ENCODE data around the gene ANKRD42. TPM values are rescaled to one million over a fixed set of nuclear protein-coding genes. Genes with fewer than 3 reads are reported as not detected.
A peak's percentile ranks its signal among the peaks of the same experiment; 100 is the strongest.

Gene ANKRD42
- total and polyA plus RNA-seq, 9 of the 15 experiments (the other 6 are each of a cell fraction or from before 2014, with no cell fraction given) = 2.8 to 9.1 (median 6.1) TPM

GRCh38 chr11:83156144-83156995, 37.1 kb upstream of the ANKRD42 start (continued):
- TF ChIP-seq KLF13 (tag; IDR thresholded peaks at IDR 0.05; ENCODE audit: borderline replicate concordance, low read depth) = no peak
- no peak for TF ChIP-seq BRD9 (IDR thresholded peaks at IDR 0.05; ENCODE audit: low read depth, partially characterized antibody)
- peak; percentile 40; the same call in 1 of the 2 replicates for TF ChIP-seq MYNN (IDR thresholded peaks at IDR 0.05)
- TF ChIP-seq MYNN (CRISPR knock-in tag; IDR thresholded peaks at IDR 0.05) = no peak
- no peak for TF ChIP-seq WHSC1 (IDR thresholded peaks at IDR 0.05; ENCODE audit: low read length)
- TF ChIP-seq ATF7 (IDR thresholded peaks at IDR 0.05) = peak; percentile 88
- no peak for TF ChIP-seq ZNF561 (CRISPR knock-in tag; conservative IDR thresholded peaks at IDR 0.05)
- peak; percentile 65 to 74 for TF ChIP-seq NRF1 (conservative IDR thresholded peaks at IDR 0.05 in 1 of 2, IDR thresholded peaks at IDR 0.05 in 1 of 2)
- TF ChIP-seq, protein P1, sequence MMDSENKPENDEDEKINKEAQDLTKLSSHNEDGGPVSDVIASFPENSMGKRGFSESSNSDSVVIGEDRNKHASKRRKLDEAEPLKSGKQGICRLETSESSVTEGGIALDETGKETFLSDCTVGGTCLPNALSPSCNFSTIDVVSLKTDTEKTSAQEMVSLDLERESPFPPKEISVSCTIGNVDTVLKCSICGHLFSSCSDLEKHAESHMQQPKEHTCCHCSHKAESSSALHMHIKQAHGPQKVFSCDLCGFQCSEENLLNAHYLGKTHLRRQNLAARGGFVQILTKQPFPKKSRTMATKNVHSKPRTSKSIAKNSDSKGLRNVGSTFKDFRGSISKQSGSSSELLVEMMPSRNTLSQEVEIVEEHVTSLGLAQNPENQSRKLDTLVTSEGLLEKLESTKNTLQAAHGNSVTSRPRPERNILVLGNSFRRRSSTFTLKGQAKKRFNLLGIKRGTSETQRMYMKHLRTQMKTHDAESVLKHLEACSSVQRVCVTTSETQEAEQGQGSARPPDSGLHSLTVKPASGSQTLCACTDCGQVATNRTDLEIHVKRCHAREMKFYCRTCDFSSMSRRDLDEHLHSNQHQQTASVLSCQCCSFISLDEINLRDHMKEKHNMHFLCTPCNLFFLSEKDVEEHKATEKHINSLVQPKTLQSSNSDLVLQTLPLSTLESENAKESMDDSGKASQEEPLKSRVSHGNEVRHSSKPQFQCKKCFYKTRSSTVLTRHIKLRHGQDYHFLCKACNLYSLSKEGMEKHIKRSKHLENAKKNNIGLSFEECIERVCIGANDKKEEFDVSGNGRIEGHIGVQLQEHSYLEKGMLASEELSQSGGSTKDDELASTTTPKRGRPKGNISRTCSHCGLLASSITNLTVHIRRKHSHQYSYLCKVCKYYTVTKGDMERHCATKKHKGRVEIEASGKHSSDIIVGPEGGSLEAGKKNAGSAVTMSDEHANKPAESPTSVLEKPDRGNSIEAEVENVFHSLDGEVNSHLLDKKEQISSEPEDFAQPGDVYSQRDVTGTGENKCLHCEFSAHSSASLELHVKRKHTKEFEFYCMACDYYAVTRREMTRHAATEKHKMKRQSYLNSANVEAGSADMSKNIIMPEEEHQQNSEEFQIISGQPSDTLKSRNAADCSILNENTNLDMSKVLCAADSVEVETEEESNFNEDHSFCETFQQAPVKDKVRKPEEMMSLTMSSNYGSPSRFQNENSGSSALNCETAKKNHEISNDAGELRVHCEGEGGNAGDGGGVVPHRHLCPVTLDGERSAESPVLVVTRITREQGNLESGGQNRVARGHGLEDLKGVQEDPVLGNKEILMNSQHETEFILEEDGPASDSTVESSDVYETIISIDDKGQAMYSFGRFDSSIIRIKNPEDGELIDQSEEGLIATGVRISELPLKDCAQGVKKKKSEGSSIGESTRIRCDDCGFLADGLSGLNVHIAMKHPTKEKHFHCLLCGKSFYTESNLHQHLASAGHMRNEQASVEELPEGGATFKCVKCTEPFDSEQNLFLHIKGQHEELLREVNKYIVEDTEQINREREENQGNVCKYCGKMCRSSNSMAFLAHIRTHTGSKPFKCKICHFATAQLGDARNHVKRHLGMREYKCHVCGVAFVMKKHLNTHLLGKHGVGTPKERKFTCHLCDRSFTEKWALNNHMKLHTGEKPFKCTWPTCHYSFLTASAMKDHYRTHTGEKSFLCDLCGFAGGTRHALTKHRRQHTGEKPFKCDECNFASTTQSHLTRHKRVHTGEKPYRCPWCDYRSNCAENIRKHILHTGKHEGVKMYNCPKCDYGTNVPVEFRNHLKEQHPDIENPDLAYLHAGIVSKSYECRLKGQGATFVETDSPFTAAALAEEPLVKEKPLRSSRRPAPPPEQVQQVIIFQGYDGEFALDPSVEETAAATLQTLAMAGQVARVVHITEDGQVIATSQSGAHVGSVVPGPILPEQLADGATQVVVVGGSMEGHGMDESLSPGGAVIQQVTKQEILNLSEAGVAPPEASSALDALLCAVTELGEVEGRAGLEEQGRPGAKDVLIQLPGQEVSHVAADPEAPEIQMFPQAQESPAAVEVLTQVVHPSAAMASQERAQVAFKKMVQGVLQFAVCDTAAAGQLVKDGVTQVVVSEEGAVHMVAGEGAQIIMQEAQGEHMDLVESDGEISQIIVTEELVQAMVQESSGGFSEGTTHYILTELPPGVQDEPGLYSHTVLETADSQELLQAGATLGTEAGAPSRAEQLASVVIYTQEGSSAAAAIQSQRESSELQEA (IDR thresholded peaks at IDR 0.05; ENCODE audit: low read depth) = no peak
- TF ChIP-seq SIRT6 (IDR thresholded peaks at IDR 0.05; ENCODE audit: low read depth, low read length) = no peak
- TF ChIP-seq ZNF239 (CRISPR knock-in tag; IDR thresholded peaks at IDR 0.05) = no peak
- TF ChIP-seq SRSF7 (optimal IDR thresholded peaks at IDR 0.05; ENCODE audit: low read depth, low read length) = no peak
- TF ChIP-seq RUNX1 (IDR thresholded peaks at IDR 0.05; ENCODE audit: low read depth) = no peak
